CD4-positive, alpha-beta T cell treated with Interferon alpha-2 for 1 hour (primary cell): Measurements from ENCODE around the gene THYN1.

Experiments
- DNase-seq, 2 donors: peaks; one replicate each; pipeline ENCODE4 v3.0.0-alpha.2; 2020 to 2022

THYN1 gene

DNA sequence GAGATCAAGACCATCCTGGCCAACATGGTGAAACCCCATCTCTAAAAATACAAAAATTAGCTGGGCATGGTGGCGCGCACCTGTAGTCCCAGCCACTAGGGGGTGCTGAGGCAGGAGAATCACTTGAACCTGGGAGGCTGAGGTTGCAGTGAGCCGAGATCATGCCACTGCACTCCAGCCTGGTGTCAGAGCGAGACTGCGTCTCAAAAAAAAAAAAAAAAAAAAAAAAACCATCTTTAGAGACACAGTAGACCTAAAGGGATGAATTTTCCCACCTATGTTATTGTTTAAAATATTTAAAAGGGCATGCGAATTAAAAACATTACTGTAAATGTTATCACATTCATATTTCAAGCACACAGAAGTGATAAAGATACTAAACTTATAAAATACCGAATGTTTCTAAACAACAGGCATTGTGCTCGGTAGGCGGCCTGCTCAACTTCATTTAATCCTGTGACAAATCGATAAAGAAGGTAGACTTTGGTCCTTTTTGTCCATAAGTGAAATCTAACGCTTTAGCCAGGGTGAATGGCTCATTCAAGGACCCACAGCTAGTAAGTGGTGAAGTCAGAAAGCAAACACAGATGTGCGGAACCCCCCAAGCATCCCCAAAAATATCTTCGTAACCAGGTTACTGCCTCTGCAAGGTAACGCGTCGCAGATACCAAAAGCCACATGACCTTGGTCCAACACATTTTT lies 45.5 kb downstream of the THYN1 start:
- DNase-seq, result peak; percentile 59 to 75

DNA sequence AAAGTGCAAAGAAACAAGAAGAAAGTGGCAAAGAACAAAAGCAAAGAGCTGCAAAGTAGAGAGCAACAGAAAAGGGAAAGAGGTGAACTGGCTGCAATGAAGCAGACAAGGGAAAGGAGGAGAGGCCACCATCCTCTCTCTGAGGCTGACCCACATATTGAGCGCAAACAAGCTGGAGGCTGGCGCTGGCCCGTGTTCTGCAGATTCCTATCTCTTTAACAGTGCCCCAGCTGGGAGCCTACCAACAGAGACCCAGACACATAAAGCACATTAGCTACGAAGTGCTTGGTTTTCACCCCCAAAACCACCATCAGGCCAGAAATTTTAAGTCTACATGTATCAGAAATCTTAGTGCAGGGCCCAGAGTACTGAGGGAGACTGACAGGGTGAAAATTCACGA lies 47.0 kb downstream of the THYN1 start:
- no peak for DNase-seq

DNA sequence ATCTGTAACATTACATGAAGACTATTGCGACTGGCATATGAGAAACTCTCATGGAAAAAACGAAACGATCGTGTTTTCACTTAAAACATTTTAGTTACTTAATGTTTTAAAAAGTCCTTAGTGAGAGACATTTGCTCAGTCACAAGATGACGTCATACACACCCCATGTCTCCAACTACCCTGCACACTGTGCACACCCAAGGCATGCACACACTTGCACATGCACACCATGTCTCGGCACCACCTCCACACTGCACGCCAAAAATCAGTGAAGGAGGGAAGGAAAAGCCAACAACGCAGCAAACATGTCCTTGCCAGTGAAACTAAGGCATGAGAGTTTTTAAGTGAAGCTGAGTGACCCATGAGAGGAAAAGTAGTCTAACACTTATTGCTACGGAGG lies 47.4 kb downstream of the THYN1 start:
- no peak for DNase-seq

DNA sequence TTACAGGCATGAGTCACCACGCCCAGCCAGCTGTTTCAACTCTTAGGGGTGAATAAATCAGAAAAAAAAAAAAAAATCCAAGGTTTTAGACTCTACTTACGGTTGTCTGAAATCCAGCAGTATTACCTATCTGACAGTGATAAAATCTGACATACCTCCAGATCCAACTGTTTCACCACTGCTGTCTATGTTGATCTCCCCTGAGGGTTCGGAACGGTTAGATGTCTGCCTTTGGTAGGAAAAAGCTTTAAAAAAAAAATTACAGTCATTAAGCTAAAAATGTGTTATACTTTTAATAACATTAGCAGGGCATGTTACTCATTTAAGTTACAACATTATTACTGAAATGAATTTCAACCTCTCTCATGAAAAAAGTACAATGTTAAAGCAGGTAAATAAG lies 50.5 kb downstream of the THYN1 start:
- DNase-seq, result no peak

DNA sequence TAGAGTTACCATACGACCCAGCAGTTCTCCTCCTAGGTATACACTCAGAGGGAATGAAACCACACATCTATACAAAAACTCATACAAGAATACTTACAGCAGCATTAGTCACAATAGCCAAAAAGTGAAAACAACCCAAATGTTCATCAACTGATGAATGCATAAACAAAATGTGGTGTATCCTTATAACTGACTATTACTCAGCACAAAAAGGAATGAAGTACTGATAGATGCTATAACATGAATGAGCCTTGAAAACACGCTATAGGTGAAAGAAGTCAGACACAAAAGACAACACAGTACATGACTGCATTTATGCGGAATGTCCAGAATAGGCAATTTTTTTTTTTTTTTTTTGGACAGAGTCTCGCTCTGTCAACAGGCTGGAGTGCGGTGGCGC lies 52.5 kb downstream of the THYN1 start:
- no peak for DNase-seq

DNA sequence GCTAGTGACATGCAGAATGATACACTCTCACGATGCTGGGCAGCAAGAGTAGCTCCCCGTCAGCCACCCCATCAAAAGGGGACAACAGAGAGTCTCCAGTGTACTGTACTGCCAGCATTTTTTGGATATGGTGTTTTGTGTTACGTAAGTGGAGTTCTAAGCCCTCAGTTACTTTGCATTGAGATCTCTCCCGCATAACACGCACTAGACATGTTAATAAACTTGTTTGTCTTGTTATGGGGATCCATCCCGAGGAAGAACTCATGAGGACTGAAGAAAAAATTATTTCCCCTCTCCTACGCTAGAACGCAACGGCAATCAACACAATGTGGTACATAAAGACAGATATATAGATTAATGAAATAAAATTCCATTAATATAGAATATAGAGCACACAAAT lies 53.6 kb downstream of the THYN1 start:
- DNase-seq, result no peak
